ENCODE results near the gene NOTO. TPM values are rescaled to one million over a fixed set of nuclear protein-coding genes. Genes with fewer than 3 reads are reported as not detected.

Gene NOTO
- total RNA-seq, 4 donors from 2014 or later: not detected

- no peak for TF ChIP-seq CTCF (IDR thresholded peaks at IDR 0.05)
- no peak for TF ChIP-seq POLR2A (IDR thresholded peaks at IDR 0.05)
- no peaks in the 10 kb centered on the region for H3K4me1 ChIP-seq
- intact Hi-C loops (cut with DNase I): no loop called here
- H3K9me3 ChIP-seq: no peaks in the 10 kb centered on the region
- WGBS, 2 donors: 89 to 97% methylated on average over 17 of the region's 17 CpGs
- no peak overlapping the region for H3K27ac ChIP-seq
- H3K36me3 ChIP-seq: peaks cover 64 to 67% of the 10 kb centered on the region in 2 donors
- H3K4me3 ChIP-seq (replicated peaks in 1 of 3): no peak overlapping the region
- no peak for DNase-seq
- no peaks in the 10 kb centered on the region for H3K27me3 ChIP-seq
These were observed 50.1 kb downstream of the NOTO start for GRCh38 chr2:73252238-73253027.

GRCh38 chr2:73253400-73253799, 51.0 kb downstream of the NOTO start:
- no peak for DNase-seq
- Histone ChIP-seq H3K27ac (no peak overlapping the region), H3K36me3 (peaks cover 54 to 57% of the 10 kb centered on the region in 2 donors), H3K9me3 (no peaks in the 10 kb centered on the region), H3K4me1 (no peaks in the 10 kb centered on the region), H3K4me3 (replicated peaks in 1 of 3) (no peak overlapping the region), H3K27me3 (no peaks in the 10 kb centered on the region)
- TF ChIP-seq CTCF (IDR thresholded peaks at IDR 0.05): no peak
- no peak for TF ChIP-seq POLR2A (IDR thresholded peaks at IDR 0.05)
- intact Hi-C loops (cut with DNase I): no loop called here
- WGBS, 2 donors: 87 to 93% methylated on average over 2 of the region's 2 CpGs

GRCh38 chr2:73253901-73254300, 51.5 kb downstream of the NOTO start:
- no peaks in the 10 kb centered on the region for H3K9me3 ChIP-seq
- 94 to 100% methylated on average over 3 of the region's 3 CpGs for WGBS, 2 donors

GRCh38 chr2:73254343-73255006, 52.1 kb downstream of the NOTO start:
- intact Hi-C loops (cut with DNase I): no loop called here
- TF ChIP-seq POLR2A (IDR thresholded peaks at IDR 0.05): no peak
- no peak for TF ChIP-seq CTCF (IDR thresholded peaks at IDR 0.05)
- 93 to 97% methylated on average over 7 of the region's 7 CpGs for WGBS, 2 donors
- DNase-seq: no peak
- H3K9me3 ChIP-seq: no peaks in the 10 kb centered on the region
- H3K36me3 ChIP-seq: peaks cover 43 to 47% of the 10 kb centered on the region in 2 donors
- no peaks in the 10 kb centered on the region for H3K4me1 ChIP-seq
- H3K27ac ChIP-seq: no peak overlapping the region
- no peak overlapping the region for H3K4me3 ChIP-seq (replicated peaks in 1 of 3)
- no peaks in the 10 kb centered on the region for H3K27me3 ChIP-seq

More at GRCh38 chr2:73253901-73254300, 51.5 kb downstream of the NOTO start:
- Histone ChIP-seq H3K4me1 (no peaks in the 10 kb centered on the region), H3K27me3 (no peaks in the 10 kb centered on the region), H3K36me3 (peaks cover 49 to 52% of the 10 kb centered on the region in 2 donors), H3K4me3 (replicated peaks in 1 of 3) (no peak overlapping the region), H3K27ac (no peak overlapping the region)
- TF ChIP-seq POLR2A (IDR thresholded peaks at IDR 0.05) (no peak), CTCF (IDR thresholded peaks at IDR 0.05) (no peak)
- DNase-seq: no peak
- intact Hi-C loops (cut with DNase I): no loop called here
